ENCODE data around the gene POFUT1.
"Not testable (repeated sequence)": the region's sequence is repeated elsewhere in the genome, so short reads cannot be mapped to it uniquely, and the experiment has no call there.

POFUT1 gene

DNA sequence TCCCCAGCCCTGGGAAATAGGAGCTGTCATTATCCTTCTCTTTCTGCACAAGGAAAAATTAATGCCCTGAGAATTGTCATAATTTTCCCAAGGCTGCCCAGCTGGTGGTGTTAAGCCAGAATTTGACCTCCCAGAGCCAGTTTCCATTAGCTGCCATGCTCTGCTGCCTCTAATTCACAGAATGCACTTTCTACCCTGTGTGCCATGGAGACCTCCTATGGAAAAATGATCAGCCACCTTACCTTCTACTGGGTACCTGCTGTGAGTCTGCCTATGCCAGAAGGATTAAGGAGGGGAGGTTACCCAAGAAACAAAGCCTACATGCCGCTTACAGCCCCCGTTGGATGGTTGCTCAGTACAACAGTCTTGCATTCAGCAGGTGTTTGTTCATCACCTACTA is 29.1 kb downstream of the POFUT1 start:
- DNase-seq, result no peak

DNA sequence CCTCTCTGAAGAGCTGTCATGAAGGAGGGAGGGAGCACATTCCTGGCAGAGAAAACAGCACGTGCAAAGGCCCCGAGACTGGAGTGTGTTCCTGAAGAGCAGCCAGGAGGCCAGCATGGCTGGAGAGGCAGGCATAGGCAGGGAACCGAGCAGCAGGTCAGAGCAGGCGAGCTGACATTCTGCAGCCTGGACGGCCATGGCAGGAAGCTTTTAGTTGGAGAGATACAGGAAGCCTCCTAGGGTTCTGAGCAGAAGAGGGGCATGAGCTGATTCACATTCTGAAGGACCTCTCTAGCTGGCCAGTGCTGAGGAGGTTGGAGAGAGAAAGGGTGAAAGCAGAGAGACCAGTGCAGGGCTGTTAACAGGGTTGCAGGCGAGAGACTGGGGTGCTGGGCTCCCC is 29.7 kb downstream of the POFUT1 start:
- DNase-seq, result no peak

DNA sequence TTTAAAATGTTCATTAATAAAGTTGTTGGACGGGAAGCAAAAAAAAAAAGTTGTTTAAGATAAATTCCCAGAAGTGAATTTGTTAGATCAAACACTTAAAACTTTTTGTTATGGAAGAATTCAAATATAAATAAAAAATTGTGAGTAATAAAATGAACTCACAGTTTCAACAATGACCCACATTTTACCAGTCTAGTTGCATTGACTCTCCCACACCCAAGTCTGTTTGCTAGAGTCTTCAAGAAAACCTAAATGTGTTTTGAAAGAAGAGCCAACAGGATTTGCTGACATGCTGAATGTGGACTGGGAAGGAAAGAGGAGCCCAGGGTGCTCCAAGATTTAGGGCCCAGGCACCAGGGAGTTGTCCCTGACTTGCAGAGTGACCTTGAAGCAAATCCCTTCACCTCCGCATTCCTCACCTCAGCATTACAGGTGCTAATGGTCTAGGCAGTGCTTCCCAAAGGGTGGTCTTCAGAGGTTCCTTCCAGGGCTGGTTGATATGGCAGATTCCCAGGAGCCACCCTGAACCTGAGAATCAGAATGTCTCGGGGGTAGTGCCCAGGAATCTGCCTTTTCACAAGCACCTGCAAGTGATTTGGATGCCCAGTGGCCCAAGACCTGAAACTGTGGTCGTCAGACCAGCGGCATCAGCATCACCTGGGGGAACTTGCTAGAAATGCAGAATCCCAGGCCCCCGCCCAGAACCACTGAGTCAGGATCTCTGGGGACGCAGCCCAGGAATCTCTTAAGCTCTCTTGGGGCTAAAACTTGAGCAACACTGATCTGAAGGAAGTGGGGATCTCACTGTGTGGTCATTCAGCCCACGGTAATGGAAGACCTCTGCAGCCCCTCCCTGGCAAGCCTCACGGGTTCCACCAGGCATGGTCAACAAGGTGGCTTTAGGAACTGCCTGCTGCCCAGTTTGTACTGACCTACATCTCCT is 31.1 kb downstream of the POFUT1 start:
- no peak for DNase-seq

DNA sequence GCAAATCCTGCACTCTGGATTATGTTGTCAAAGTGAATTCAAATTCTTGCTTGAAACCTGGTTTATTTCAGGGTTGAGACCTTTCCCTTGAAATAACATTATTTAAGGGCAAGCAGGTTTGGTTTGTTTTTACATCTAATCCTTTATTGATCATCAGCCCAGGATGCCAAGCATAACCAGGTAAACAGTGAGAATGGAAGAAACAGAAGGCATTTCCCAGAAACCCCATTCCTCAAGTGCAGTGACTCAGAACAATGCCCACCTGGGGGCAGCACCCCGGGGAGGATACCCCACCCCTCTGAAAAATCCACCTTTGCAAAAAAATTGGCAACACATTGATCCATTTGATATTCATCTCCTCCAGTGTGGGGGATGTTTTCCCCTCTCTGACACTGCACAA is 32.5 kb downstream of the POFUT1 start:
- no peak for DNase-seq

DNA sequence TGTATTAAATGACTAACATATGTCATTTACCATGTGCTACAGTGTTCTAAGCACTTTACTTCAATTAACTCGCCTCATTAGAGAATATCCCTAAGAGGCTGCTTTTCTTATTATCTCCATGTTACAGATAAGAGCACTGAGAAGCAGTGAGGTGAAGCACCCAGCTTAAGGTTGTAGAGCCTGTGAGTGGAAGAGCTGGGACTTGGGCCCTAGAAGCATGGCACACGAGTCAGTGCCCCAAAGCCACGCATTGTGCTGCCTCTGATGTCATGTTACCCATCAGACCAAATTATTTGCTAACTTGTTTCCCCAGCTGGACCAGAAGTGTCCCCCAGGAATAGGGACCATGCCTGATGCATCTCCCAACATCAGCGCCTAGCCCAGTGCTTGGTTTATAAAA is 34.1 kb downstream of the POFUT1 start:
- DNase-seq, result no peak

DNA sequence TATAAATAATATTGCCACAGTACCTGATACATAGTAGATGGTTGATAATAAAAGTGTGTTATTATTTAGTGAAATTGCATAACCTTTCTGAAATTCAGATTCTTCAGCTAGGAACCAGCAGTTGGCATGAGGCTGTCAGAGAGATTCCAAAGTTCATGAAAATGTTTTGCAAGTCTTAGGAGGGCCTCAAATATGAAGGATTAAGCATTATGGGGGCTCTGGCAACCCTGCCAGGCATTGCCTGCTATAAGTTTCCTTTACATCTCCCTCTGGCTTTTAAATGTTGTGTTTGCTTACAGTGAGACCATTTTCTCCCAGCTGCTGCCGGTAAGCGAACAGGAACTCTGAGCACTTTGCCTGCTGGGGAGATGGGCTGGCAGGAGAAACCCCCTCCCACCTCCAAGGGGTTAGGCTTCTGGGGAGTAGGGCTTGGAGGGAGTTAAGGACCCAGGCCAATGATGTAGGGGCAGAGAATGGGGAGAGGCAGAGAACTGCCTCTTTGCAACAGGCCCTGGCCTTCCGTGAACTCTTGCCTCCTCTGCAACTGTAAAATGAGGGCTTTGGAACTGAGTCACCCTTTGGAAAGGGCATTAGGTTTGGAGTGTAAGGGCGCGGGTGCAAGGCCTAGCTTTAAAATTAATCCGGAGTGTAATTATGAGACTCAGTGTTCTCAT is 36.6 kb downstream of the POFUT1 start:
- DNase-seq, result no peak

DNA sequence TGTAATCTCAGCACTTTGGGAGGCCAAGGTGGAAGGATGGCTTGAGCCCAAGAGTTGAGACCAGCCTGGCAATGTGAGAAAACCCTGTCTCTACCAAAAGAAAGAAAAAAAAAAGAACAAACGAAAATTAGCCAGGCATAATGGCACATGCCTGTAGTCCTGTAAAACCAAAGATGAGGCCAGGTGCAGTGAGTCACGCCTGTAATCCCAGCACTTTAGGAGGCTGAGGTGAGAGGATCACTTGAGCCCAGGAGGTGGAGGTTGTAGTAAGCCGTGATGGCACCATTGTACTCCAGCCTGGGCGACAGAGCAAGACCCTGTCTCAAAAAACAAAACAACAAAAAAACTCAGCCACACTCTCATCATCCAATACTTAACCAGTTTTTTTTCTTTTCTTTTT is 37.3 kb downstream of the POFUT1 start:
- no peak for DNase-seq

DNA sequence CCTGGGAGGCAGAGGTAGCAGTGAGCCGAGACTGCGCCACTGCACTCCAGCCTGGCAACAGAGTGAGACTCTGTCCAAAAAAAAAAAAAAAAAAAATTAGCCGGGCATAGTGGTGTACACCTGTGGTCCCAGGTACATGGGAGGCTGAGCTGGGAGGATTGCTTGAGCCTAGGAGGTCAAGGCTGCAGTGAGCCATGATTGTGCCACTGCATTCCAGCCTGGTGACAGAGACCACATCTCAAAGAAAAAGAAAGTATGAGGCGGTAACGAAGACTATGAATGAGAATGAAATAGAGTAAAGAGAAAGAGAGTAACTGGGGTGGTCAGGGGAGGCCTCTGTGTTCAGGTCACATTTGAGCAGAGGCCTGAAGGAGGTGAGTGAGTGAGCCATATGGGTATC is 38.5 kb downstream of the POFUT1 start:
- not testable (repeated sequence) for DNase-seq

DNA sequence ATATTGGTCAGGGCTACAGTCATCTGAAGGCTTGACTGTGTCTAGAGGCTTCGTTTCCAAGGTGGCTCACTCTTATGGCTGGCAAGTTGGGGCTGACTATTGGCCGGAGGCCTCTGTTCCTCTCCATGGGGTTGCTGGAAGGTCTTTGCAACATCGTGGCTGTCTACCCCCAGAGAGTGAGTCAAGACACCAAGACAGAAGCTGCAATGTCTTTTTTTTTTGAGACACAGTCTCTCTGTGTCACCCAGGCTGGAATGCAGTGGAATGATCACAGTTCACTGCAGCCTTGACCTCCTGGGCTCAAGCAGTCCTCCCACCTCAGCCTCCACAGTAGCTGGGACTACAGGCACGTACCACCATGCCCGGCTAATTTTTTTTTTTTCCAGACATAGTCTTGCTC is 40.4 kb downstream of the POFUT1 start:
- DNase-seq, result no peak

DNA sequence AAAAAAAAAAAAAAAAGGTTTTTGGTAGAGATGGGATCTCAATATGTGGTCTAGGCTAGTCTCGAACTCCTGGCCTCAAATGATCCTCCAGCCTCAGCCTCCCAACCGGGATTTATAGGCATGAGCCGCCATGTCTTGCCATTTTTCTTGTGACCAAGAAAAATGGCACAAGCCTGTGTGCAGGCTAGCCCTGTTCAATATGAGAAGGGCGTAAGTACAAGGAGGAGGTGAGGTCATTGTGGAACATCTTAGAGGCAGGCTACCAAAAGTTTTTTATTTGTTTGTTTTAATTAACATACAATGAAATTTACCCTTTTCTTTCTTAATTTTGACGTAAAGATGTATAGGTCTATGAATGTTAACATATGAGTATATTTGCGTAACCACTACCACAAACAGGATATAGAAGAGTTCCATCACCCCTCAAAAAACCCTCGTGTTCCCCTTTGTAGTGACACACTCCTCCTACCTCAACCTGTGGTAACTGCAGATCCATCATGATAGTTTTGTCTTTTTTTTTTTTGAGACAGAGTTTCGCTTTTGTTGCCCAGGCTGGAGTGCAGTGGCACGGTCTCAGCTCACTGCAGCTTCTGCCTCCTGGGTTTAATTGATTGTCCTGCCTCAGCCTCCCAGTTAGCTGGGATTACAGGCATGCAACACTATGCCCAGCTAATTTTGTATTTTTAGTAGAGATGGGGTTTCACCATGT is 41.5 kb downstream of the POFUT1 start:
- DNase-seq, result no peak

DNA sequence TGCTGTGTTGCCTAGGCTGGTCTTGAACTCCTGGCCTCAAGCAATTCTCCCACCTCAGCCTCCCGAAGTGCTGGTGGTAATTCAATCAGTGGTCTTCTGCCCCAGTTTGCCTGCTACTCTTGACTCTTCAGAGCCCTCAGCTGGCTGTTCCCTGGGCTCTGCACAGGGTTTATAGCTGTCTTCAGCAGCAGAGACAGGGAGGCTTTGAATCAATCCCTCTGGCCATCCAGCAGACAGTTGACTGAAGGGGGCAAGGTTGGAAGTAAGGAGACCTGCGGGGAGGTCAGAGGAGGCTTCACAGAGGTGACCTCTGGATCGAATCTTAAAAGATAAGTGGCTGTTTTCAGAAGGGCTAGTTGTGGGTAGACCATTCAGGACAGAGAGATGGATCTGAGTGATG is 43.8 kb downstream of the POFUT1 start:
- DNase-seq, result no peak

DNA sequence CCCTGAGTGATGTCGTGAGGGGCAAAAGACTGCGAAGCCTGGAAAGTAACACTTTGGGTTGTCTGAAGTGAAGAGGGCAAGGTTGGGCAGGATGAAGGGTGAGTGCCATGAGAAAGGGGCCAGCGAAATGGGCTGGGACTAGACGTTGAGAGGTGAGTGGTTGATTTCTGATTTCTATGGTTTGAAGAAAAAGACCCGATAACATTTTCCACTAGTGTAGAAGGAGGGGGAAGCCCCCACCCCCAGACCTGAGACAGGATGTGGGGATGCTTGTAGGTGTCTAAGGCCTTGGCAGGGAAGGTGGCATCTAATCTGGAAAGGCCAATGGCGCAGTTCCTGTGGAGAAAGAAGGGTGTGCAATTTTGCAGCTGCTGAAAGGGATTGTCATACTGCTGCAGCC is 44.5 kb downstream of the POFUT1 start:
- DNase-seq, result no peak

DNA sequence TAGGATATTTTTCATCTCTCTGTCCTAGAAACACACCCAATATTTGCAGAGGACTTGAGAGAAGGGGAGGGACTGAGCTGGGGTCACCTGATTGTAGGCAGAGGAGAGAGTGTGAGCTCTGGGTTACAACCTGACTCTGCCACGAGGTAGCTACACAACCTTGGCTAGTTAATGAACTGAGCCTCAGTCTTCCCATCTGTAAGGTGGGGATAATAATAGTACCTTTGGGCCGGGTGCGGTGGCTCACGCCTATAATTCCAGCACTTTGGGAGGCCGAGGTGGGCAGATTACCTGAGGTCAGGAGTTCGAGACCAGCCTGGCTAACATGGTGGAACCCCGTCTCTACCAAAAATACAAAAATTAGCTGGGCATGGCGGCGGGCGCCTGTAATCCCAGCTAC is 53.3 kb downstream of the POFUT1 start:
- not testable (repeated sequence) for DNase-seq

DNA sequence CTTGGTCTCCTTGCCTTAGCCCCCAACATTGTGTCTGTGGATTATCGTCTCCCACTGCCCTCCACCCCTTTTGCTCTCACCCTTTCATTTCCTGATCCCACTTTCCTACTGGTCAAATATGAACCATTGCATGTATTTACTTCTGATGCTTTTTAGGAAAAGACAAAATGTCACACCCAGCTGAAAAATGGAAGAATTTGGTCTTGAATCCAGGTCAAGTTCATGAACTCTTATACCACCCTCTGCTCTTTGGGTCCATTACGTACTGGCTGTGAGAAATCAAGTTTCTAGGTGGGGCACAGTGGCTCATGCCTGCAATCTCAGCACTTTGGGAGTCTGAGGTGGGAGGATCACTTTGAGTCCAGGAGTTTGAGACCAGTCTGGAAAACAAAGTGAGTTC is 54.0 kb downstream of the POFUT1 start:
- no peak for DNase-seq

DNA sequence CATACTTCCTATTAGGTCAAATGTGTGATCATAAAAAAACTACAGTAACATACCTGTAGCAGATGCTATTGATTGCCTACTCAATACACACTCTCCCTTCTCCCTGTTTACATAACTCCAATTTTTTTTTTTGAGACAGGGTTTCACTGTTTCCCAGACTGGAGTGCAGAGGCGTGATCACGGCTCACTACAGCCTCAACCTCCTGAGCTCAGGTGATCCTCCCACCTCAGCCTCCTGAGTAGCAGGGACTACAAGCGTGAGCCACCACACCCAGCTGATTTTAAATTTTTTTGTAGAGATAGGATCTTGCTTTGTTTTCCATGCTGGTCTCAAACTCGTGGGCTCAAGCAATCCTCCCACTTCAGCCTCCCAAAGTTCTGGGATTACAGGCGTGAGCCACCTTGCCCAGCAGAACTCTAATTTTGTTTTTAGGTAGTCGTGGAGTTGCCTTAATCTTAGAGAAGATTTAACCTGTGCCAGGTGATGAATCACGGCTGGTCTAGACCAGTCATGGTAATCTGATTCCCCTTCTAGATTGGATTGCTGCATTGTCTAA is 55.8 kb downstream of the POFUT1 start:
- DNase-seq, result no peak

DNA sequence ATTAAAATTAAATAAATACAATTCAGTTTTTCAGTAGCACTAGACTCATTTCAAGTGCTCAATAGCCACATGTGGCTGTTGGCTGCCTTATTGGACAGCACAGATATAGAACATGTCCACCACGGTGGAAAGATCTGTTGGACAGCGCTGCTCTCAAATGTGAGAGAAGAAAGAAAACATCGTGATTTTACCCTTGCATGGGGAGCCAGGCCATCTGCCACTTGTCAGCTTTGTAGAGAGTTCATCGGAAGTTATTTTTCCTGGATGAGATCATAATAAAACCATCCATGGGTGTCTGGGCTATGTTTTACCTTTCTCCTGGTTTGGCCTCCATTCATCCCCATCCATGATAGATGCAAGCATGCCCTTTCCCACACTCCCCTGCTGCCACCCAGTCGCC is 63.9 kb downstream of the POFUT1 start:
- DNase-seq, result no peak

DNA sequence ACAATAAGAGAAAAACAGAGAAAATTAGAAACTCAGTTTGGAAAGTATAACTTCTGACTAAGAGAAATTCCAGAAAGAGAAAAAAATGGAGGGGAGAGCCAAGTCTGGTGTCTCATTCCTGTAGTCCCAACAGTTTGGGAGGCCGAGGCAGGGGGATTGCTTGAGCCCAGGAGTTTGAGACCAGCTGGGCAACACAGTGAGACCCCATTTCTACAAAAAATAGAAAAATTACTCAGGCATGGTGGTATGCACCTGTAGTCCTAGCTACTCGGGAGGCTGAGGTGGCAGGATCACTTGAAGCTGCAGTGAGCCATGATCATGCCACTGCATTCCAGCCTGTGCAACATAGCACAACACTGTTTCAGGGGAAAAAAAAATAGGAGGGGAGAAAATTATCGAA is 66.7 kb downstream of the POFUT1 start:
- DNase-seq, result no peak

DNA sequence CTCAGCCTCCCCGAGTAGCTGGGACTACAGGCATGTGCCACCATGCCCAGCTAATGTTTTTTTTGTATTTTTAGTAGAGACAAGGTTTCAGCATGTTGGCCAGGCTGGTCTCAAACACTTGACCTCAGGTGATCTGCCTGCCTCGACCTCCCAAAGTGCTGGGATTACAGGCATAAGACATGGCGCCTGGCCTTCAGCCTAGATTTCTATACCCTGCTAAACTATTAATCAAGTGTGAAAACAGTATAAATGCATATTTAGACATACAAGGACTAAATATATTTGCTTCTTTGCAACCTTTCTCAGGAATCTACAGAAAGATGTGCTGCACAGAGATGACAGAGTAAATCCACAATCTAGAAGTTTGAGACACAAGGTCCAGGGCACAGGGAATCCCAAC is 67.5 kb downstream of the POFUT1 start:
- not testable (repeated sequence) for DNase-seq

DNA sequence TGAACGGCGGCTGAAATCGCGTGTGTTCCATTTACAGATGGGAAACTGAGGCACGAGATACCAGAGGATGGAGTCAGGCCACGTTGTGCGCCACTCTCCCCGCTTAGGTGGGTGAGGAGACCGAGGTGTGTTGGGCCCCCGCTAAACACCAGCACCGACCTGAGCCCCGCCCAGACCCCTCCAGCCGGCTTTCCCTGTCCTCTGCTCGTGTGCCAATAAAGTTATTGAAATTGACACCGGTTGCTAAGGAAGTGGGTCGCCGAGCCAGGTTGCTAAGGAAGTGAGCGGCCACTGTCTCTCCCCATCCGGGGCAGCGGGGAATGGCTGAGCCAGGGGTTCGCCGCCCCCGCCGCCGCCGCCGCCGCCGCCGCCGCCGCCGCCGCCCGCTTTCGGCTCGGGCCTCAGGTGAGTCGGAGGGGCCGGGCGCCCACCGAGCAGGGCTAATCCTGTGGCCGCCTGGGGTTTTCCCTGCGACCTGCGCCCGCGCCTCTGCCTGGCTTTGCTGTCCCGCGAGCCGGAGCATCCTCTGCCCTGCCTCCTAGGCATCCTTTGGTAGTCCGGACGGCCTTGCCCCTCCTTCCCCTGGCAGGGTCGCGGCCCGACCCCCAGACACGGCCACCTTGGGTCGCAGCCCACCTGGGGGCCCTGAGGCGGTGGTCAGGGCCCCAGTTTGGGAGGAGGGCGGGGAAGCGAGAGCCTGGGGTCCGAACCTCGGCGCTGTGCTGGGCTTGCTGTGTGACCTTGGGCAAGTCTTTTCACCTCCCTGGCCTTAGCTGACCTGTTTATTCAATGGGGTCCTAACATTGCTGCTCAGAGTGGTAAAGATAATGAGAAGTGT is 69.9 kb downstream of the POFUT1 start, which contains the start of gene KIF3B:
Gene KIF3B, plus strand, starts transcription at position 291 of the 838 bp plus-strand sequence. CDS start 32,127 bp downstream, outside the sequence.
- DNase-seq, result peak; percentile 92

DNA sequence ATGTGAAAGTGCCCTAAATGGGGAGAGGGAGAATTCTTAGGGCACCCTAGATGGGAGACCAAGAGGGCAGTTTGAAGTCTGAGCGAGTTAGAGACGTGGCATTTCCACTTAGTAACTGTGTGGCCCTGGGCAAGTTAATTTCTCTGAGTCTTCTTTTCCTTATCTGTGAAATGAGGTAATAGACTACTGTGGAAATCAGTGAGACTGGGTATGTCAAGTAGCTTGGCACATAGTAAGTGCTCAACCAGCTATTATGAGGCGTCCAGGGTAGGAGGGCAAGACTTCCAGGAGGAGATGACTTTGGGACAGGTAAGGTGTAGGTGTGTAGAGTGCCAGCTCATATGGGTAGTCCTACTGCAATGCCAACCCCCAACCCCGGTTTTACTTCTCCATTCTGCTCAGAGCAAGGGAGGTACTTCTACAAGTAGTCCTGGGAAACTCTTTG is 70.5 kb downstream of the POFUT1 start:
- no peak for DNase-seq

DNA sequence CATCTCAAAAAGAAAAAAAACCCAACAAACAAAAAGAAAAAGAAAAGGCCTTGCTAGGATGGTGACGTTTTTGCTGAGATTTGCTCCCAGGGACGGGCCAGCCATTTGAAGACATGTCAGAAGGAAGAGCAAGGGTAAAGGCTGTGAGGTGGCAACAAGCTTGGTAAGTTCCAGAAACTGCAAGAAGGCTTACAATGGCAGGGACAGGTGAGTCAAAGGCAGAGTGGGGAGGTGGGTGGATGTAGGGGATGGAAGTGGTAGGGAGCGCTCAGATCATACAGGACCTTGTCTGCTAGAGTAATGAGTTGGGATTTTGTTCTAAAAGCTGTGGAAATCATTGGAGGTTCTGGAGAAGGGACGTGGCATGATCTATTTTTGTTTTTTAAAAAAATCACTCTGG is 74.0 kb downstream of the POFUT1 start:
- DNase-seq, result no peak

DNA sequence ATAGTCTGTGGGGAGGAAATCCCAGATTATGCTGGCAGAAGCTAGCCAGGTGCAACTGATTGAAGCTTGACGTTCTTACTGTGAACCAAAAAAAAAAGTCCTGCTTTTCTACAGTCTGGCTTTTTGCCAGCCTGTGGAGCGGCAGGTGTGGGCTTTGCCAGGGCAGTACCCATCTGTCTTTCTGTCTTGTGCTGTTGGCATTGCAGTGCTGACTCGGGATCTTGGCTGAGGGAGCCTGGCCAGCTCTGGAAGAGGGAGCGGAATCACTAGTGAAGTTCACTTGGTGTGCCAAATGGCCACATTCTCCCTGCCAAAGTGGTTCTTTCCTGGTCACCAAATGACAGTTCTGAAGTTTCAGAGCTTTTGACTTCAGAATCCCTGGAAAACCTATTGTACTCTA is 74.8 kb downstream of the POFUT1 start:
- DNase-seq, result peak; percentile 24

Data from right hindlimb (tissue), 1 donor.